ENCODE data around the gene CIAPIN1. TPM values are rescaled to one million over a fixed set of nuclear protein-coding genes. Genes with fewer than 3 reads are reported as not detected.

The CIAPIN1 gene
- total and polyA plus RNA-seq, 2 experiments from 2014 or later: 65.5 to 156 TPM

DNA sequence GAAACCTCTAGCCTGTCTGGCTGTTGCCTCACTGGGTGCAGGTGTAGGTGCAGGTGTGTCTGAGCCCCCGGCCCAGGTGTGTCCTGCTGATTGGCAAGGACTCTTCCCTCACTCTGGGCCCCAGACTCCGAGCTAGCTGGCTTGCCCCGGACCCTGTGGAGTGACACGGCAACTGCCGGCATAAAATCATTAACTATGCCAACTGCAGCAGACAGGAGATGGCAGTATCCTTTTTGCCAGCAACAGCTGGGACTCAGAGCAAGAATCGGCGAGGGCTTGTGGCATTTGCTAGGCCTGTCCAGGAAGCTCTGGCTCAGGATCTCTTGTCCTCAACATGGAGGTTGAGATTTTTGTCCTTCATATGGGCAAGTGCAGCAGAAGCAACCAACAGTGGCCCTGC is 20.8 kb downstream of the CIAPIN1 start:
- no peak for DNase-seq (ENCODE audit: low read depth in 1 of 2, low spot score in 1 of 2)
- H3K36me3 ChIP-seq: peaks cover 29% of the 10 kb centered on the region
- H3K4me1 ChIP-seq (ENCODE audit: low read depth): no peaks in the 10 kb centered on the region
- H3K4me3 ChIP-seq: no peak overlapping the region
- no peaks in the 10 kb centered on the region for H3K9me3 ChIP-seq (ENCODE audit: low read depth)
- TF ChIP-seq CTCF (IDR thresholded peaks at IDR 0.05; ENCODE audit: low read depth, low read length): no peak
- H3K27ac ChIP-seq: no peak overlapping the region
- H3K27me3 ChIP-seq: no peaks in the 10 kb centered on the region

- H3K9me3 ChIP-seq (ENCODE audit: low read depth): no peaks in the 10 kb centered on the region
- H3K4me3 ChIP-seq: no peak overlapping the region
- no peak for TF ChIP-seq CTCF (IDR thresholded peaks at IDR 0.05; ENCODE audit: low read depth, low read length)
- peaks cover 13% of the 10 kb centered on the region for H3K36me3 ChIP-seq
- no peaks in the 10 kb centered on the region for H3K27me3 ChIP-seq
- DNase-seq (ENCODE audit: low read depth in 1 of 2, low spot score in 1 of 2): no peak
- no peaks in the 10 kb centered on the region for H3K4me1 ChIP-seq (ENCODE audit: low read depth)
- H3K27ac ChIP-seq: peak overlapping the region; percentile 7
Observed at GRCh38 chr16:57424583-57424982, 22.6 kb downstream of the CIAPIN1 start.

GRCh38 chr16:57423152-57423551 is 24.0 kb downstream of the CIAPIN1 start:
- TF ChIP-seq CTCF (IDR thresholded peaks at IDR 0.05; ENCODE audit: low read depth, low read length): no peak
- H3K36me3 ChIP-seq: peaks cover 4% of the 10 kb centered on the region
- no peak overlapping the region for H3K4me3 ChIP-seq
- H3K9me3 ChIP-seq (ENCODE audit: low read depth): no peaks in the 10 kb centered on the region
- no peaks in the 10 kb centered on the region for H3K27me3 ChIP-seq
- no peak overlapping the region for H3K27ac ChIP-seq
- DNase-seq (ENCODE audit: low read depth in 1 of 2, low spot score in 1 of 2): no peak
- H3K4me1 ChIP-seq (ENCODE audit: low read depth): no peaks in the 10 kb centered on the region

DNA sequence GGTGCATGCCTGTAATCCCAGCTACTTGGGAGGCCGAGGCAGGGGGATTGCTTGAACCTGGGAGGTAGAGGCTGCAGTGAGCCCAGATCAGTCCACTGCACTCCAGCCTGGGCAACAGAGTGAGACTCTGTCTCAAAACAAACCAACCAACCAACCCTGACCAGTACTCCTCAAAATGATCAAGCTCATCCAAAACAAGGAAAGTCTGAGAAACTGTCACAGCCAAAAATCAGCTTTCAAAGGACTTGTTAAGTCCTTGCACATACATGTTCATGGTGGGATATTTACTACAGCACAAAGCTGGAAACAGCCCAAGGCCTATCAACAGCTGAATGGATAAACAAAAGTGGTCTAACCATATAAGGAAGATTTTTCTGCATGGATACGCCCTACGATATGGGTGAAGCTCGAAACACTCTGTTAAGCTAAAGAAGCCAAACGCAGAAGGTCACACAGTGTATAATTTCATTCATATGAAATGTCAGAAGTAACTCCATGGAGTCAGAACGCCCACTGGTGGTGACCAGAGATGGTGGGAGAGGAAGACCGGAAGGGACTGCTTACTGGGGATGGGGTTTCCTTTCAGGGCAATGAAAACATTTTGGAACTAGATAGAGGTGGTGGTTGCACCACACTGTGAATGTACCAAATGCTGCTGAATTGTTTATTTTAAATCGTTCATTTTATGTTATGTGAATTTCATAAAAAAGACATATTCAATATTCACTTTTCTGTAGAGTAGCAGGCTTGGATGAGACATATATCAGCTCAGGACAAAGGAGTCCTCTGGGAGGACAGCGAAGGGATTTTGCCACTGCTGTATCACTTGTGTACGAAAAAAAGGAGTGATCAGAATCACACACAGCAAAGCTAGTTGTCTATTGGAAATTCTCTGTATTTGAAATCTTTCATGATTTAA is 24.9 kb downstream of the CIAPIN1 start:
- no peaks in the 10 kb centered on the region for H3K4me1 ChIP-seq (ENCODE audit: low read depth)
- H3K4me3 ChIP-seq: no peak overlapping the region
- H3K36me3 ChIP-seq: no peaks in the 10 kb centered on the region
- no peaks in the 10 kb centered on the region for H3K9me3 ChIP-seq (ENCODE audit: low read depth)
- DNase-seq (ENCODE audit: low read depth in 1 of 2, low spot score in 1 of 2): peak; percentile 60 to 82
- TF ChIP-seq CTCF (IDR thresholded peaks at IDR 0.05; ENCODE audit: low read depth, low read length): peak; percentile 90
- H3K27me3 ChIP-seq: no peaks in the 10 kb centered on the region
- no peak overlapping the region for H3K27ac ChIP-seq

GRCh38 chr16:57419506-57419905 is 27.7 kb downstream of the CIAPIN1 start:
- H3K27me3 ChIP-seq: no peaks in the 10 kb centered on the region
- no peak for DNase-seq (ENCODE audit: low read depth in 1 of 2, low spot score in 1 of 2)
- no peaks in the 10 kb centered on the region for H3K9me3 ChIP-seq (ENCODE audit: low read depth)
- no peaks in the 10 kb centered on the region for H3K4me1 ChIP-seq (ENCODE audit: low read depth)
- no peak overlapping the region for H3K4me3 ChIP-seq
- no peaks in the 10 kb centered on the region for H3K36me3 ChIP-seq
- no peak overlapping the region for H3K27ac ChIP-seq
- no peak for TF ChIP-seq CTCF (IDR thresholded peaks at IDR 0.05; ENCODE audit: low read depth, low read length)
